Measurements from ENCODE around the gene ZNF491. TPM values are rescaled to one million over a fixed set of nuclear protein-coding genes. Genes with fewer than 3 reads are reported as not detected.
"Not testable (repeated sequence)": the region's sequence is repeated elsewhere in the genome, so short reads cannot be mapped to it uniquely, and the experiment has no call there.

Gene ZNF491
- total and polyA plus RNA-seq, 2 donors (not counting 1 experiment from before 2014, with no cell fraction given): 1.7 to 5.8 TPM

GRCh38 chr19:11843722-11844121, 45.4 kb downstream of the ZNF491 start:
- no peak for DNase-seq (ENCODE audit: low read depth in 2 of 2)
- Histone ChIP-seq H3K36me3 (ENCODE audit: control insufficient read depth, insufficient read depth, low read length) (no peaks in the 10 kb centered on the region), H3K9me3 (ENCODE audit: control insufficient read depth, insufficient read depth, low read depth, low read length) (no peaks in the 10 kb centered on the region), H3K4me1 (ENCODE audit: control insufficient read depth, extremely low read depth, insufficient read depth, low read length) (no peaks in the 10 kb centered on the region), H3K4me2 (ENCODE audit: extremely low read depth, insufficient read depth, low read length) (no peak overlapping the region), H3K9ac (ENCODE audit: insufficient read depth, low read length) (no peak overlapping the region), H3K4me3 (replicated peaks in 1 of 4; ENCODE audit: control extremely low read depth in 1 of 4, insufficient read depth in 1 of 4, low read depth in 3 of 4, low read length in 4 of 4) (no peak overlapping the region), H3K27ac (ENCODE audit: insufficient read depth, low read length) (no peak overlapping the region), H3K79me2 (ENCODE audit: control insufficient read depth, insufficient read depth, low read length) (no peaks in the 10 kb centered on the region), H3K27me3 (ENCODE audit: control insufficient read depth, insufficient read depth, low read length) (no peaks in the 10 kb centered on the region), H2AFZ (ENCODE audit: low read length) (no peak overlapping the region), H4K20me1 (ENCODE audit: control insufficient read depth, extremely low read depth, insufficient read depth, low read length) (no peaks in the 10 kb centered on the region)
- no peak for TF ChIP-seq CTCF (conservative IDR thresholded peaks at IDR 0.05 in 1 of 2, IDR thresholded peaks at IDR 0.05 in 1 of 2; ENCODE audit: low read depth in 1 of 2, low read length in 2 of 2)
- no peak for TF ChIP-seq EZH2 (IDR thresholded peaks at IDR 0.05; ENCODE audit: low read length, missing control alignments)

- not testable (repeated sequence) for H2AFZ ChIP-seq (ENCODE audit: low read length)
These were observed 49.3 kb downstream of the ZNF491 start for GRCh38 chr19:11847615-11848014.

GRCh38 chr19:11848200-11848593, 49.9 kb downstream of the ZNF491 start:
- Histone ChIP-seq H3K36me3 (ENCODE audit: control insufficient read depth, insufficient read depth, low read length) (no peaks in the 10 kb centered on the region), H4K20me1 (ENCODE audit: control insufficient read depth, extremely low read depth, insufficient read depth, low read length) (no peaks in the 10 kb centered on the region), H3K4me3 (replicated peaks in 1 of 4; ENCODE audit: control extremely low read depth in 1 of 4, insufficient read depth in 1 of 4, low read depth in 3 of 4, low read length in 4 of 4) (peak overlapping the region in 2 of 4 experiments; percentile 69), H3K9ac (ENCODE audit: insufficient read depth, low read length) (no peak overlapping the region), H3K79me2 (ENCODE audit: control insufficient read depth, insufficient read depth, low read length) (no peaks in the 10 kb centered on the region), H3K4me1 (ENCODE audit: control insufficient read depth, extremely low read depth, insufficient read depth, low read length) (no peaks in the 10 kb centered on the region), H3K27ac (ENCODE audit: insufficient read depth, low read length) (no peak overlapping the region), H3K4me2 (ENCODE audit: extremely low read depth, insufficient read depth, low read length) (peak overlapping the region; percentile 88), H3K9me3 (ENCODE audit: control insufficient read depth, insufficient read depth, low read depth, low read length) (no peaks in the 10 kb centered on the region), H2AFZ (ENCODE audit: low read length) (peak overlapping the region; percentile 94), H3K27me3 (ENCODE audit: control insufficient read depth, insufficient read depth, low read length) (no peaks in the 10 kb centered on the region)
- TF ChIP-seq CTCF (conservative IDR thresholded peaks at IDR 0.05 in 1 of 2, IDR thresholded peaks at IDR 0.05 in 1 of 2; ENCODE audit: low read depth in 1 of 2, low read length in 2 of 2) (no peak), EZH2 (IDR thresholded peaks at IDR 0.05; ENCODE audit: low read length, missing control alignments) (no peak)
- DNase-seq (ENCODE audit: low read depth in 2 of 2): no peak

More at GRCh38 chr19:11847615-11848014, 49.3 kb downstream of the ZNF491 start:
- not testable (repeated sequence) for H3K4me1 ChIP-seq (ENCODE audit: control insufficient read depth, extremely low read depth, insufficient read depth, low read length); H3K27ac ChIP-seq (ENCODE audit: insufficient read depth, low read length); H3K36me3 ChIP-seq (ENCODE audit: control insufficient read depth, insufficient read depth, low read length); H3K4me2 ChIP-seq (ENCODE audit: extremely low read depth, insufficient read depth, low read length); DNase-seq (ENCODE audit: low read depth in 2 of 2); H3K27me3 ChIP-seq (ENCODE audit: control insufficient read depth, insufficient read depth, low read length); H3K4me3 ChIP-seq (replicated peaks in 1 of 4; ENCODE audit: control extremely low read depth in 1 of 4, insufficient read depth in 1 of 4, low read depth in 3 of 4, low read length in 4 of 4); H3K9me3 ChIP-seq (ENCODE audit: control insufficient read depth, insufficient read depth, low read depth, low read length); H3K9ac ChIP-seq (ENCODE audit: insufficient read depth, low read length); H4K20me1 ChIP-seq (ENCODE audit: control insufficient read depth, extremely low read depth, insufficient read depth, low read length); H3K79me2 ChIP-seq (ENCODE audit: control insufficient read depth, insufficient read depth, low read length)
